ENCODE data around the gene RAD51B.

Gene RAD51B

DNA sequence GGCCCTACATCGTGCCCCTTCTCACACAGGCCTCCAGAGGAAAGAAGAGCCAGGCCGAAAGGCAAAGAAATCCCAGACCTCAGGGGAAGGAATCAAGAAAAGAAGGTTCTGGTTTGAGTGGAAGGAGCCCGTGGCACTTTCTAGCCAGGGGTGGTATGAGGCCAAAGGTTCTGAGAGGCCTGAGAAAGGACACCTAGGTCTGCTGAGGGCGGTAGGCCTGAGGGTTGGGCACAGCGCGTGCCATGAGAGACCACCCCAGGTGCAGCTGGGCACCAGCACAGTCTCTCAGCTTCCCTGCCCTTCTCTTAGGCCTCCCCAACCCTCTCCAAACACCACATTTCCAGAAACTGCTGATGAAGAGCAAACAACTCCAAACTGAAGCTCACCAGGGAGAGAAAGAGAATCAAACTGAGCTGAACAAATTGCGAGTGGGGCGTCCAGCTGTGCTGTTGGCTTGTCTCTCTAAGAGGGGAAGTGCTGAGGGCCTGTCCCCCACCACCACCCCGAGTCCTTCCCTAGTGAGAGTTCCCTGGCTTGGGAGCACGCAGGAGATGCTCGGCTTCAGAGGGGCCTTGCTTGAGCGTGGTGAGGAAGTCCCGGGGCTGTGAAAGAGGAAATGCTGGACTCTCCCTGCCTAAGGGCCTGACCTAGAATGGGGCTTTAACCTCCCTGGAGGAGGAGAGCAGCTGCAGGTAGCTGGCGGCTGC is 788.4 kb downstream of the RAD51B start:
- peak overlapping the region; percentile 79 to 99 (median 95) for H3K27ac ChIP-seq
- H3K4me3 ChIP-seq = peak overlapping the region in 6 of 10 experiments; percentile 5 to 43 (median 20); a peak in 5 of 20 replicates
- peak overlapping the region; percentile 80 to 95 (median 88) for H3K4me2 ChIP-seq
- H3K4me1 ChIP-seq = peaks cover 64 to 89% (median 84%) of the 10 kb centered on the region in 10 experiments
- peak overlapping the region; percentile 66 to 88 (median 83) for H3K9ac ChIP-seq
- H3K9me3 ChIP-seq (replicated peaks in 1 of 11) = peaks cover 25 to 45% (median 31%) of the 10 kb centered on the region in 11 experiments
- no peaks in the 10 kb centered on the region for H4K20me1 ChIP-seq
- 0 out of 22 replicates have a peak, but pooled peaks cover 0 to 4% (median 0%) of the 10 kb centered on the region in 11 experiments for H3K27me3 ChIP-seq
- no peak for TF ChIP-seq Cebpa-rat (IDR thresholded peaks at IDR 0.05)
- peaks cover 0 to 21% (median 11%) of the 10 kb centered on the region in 11 experiments; a peak in 9 of 22 replicates for H3K36me3 ChIP-seq

DNA sequence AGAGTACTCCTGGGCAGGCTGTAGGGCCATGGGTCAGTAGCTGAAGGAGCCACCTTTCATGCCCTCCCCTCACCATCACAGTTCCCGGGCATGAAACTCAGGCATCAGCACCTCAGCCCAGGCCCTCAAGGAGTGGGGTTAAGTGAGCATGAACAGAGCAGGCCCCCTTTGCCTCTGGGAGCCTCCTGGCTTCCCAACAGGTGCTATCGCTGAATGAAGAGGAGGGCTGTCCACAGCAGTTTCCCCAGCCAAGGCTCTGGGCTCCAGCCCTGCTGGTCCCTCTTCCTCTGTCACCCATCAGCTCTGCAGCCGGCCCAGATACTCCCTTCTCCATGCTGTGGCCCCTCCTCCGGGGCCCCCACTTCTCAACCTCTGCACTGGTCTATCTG is 789.0 kb downstream of the RAD51B start:
- peaks cover 0 to 21% (median 11%) of the 10 kb centered on the region in 11 experiments; a peak in 9 of 22 replicates for H3K36me3 ChIP-seq
- H3K4me2 ChIP-seq = peak overlapping the region; percentile 80 to 95 (median 88)
- peaks cover 30 to 48% (median 35%) of the 10 kb centered on the region in 11 experiments for H3K9me3 ChIP-seq (replicated peaks in 1 of 11)
- H3K4me3 ChIP-seq = 0 out of 20 replicates have a peak overlapping the region, but pooled peaks of 1 of the 10 experiments have one; percentile 1
- peak overlapping the region; percentile 79 to 99 (median 95) for H3K27ac ChIP-seq
- H3K27me3 ChIP-seq = 0 out of 22 replicates have a peak, but pooled peaks cover 0 to 4% (median 0%) of the 10 kb centered on the region in 11 experiments
- peak overlapping the region; percentile 66 to 88 (median 83); a peak in 21 of 22 replicates for H3K9ac ChIP-seq
- no peak for TF ChIP-seq Cebpa-rat (IDR thresholded peaks at IDR 0.05)
- no peaks in the 10 kb centered on the region for H4K20me1 ChIP-seq
- peaks cover 65 to 84% (median 79%) of the 10 kb centered on the region in 10 experiments for H3K4me1 ChIP-seq

GRCh38 chr14:68609012-68609411 is 789.4 kb downstream of the RAD51B start:
- Histone ChIP-seq H3K4me3 (0 out of 20 replicates have a peak overlapping the region, but pooled peaks of 1 of the 10 experiments have one; percentile 1), H3K27me3 (0 out of 22 replicates have a peak, but pooled peaks cover 0 to 4% (median 0%) of the 10 kb centered on the region in 11 experiments), H4K20me1 (no peaks in the 10 kb centered on the region), H3K9ac (peak overlapping the region; percentile 66 to 88 (median 83); a peak in 17 of 22 replicates), H3K27ac (peak overlapping the region; percentile 79 to 99 (median 95); a peak in 19 of 22 replicates), H3K36me3 (peaks cover 0 to 26% (median 11%) of the 10 kb centered on the region in 11 experiments; a peak in 10 of 22 replicates), H3K4me2 (peak overlapping the region; percentile 80 to 95 (median 88)), H3K9me3 (replicated peaks in 1 of 11) (peaks cover 31 to 48% (median 35%) of the 10 kb centered on the region in 11 experiments), H3K4me1 (peaks cover 64 to 80% (median 75%) of the 10 kb centered on the region in 10 experiments)
- TF ChIP-seq Cebpa-rat (IDR thresholded peaks at IDR 0.05) = no peak

DNA sequence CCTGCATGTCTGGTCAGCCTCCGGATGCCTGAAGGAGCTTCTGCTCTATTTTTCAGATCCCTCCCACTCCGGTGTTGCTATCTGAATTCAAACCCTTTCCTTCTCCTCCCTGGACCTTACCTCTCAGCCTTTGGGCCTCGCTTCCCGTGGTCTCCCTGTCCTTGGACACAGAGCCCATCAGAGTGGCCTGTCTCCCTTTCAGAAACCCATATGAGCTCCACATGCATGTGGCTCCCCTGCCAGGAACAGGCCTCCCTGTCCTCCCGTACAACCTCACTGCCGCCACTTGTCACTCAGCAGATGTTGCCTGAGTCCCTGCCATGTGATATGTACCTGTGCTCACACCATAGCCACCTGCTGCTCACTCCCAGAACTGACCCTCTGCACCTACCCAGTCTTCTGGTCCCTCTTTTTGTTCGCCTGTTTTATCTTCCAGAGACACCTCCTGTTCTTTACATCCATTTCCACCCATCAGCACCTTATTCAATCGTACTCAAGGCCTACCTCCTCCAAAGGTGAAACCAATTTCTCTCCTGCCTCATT is 790.7 kb downstream of the RAD51B start:
- no peak for TF ChIP-seq Cebpa-rat (IDR thresholded peaks at IDR 0.05)
- Histone ChIP-seq H3K36me3 (peaks cover 0 to 19% (median 5%) of the 10 kb centered on the region in 11 experiments; a peak in 8 of 22 replicates), H3K4me2 (peak overlapping the region in 4 of 11 experiments; percentile 84 to 95 (median 87); a peak in 7 of 22 replicates), H3K27ac (peak overlapping the region in 5 of 11 experiments; percentile 1 to 37 (median 24); a peak in 6 of 22 replicates), H3K9ac (peak overlapping the region in 2 of 11 experiments; percentile 8 to 11; a peak in 1 of 22 replicates), H4K20me1 (no peaks in the 10 kb centered on the region), H3K4me3 (no peak overlapping the region), H3K4me1 (peaks cover 63 to 78% (median 70%) of the 10 kb centered on the region in 10 experiments), H3K9me3 (replicated peaks in 1 of 11) (peaks cover 31 to 48% (median 35%) of the 10 kb centered on the region in 11 experiments), H3K27me3 (no peaks in the 10 kb centered on the region)

GRCh38 chr14:68611599-68611998 is 792.0 kb downstream of the RAD51B start:
- Histone ChIP-seq H3K4me2 (peak overlapping the region; percentile 5 to 95 (median 27); a peak in 18 of 22 replicates), H3K36me3 (peaks cover 0 to 11% (median 5%) of the 10 kb centered on the region in 11 experiments; a peak in 5 of 22 replicates), H4K20me1 (no peaks in the 10 kb centered on the region)

DNA sequence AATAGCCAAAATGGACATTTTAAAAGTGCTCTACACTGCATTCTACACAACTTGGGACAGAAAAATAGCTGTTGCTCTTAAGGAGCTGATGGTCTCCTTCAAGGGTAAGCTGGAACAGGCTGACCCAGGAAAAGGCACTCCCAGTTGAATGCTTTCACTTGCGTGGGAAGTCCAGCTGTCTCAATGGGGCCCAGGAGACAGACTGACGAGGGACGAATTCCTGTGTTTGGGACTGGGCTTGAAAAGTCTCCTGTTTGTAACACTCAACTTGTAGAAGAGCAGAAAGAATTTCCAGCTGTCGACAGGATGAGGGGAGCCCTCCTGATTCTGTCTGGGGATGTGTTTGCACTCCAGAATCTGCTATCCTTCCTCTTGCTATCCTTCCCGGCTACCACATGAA is 792.5 kb downstream of the RAD51B start:
- Histone ChIP-seq H3K27ac (peak overlapping the region in 5 of 11 experiments; percentile 3 to 28 (median 12); a peak in 3 of 22 replicates), H3K9me3 (replicated peaks in 1 of 11) (peaks cover 43 to 52% (median 44%) of the 10 kb centered on the region in 11 experiments), H4K20me1 (no peaks in the 10 kb centered on the region), H3K4me2 (peak overlapping the region; percentile 11 to 95 (median 33); a peak in 18 of 22 replicates), H3K27me3 (no peaks in the 10 kb centered on the region), H3K4me1 (peaks cover 46 to 61% (median 53%) of the 10 kb centered on the region in 10 experiments), H3K9ac (no peak overlapping the region), H3K4me3 (no peak overlapping the region), H3K36me3 (peaks cover 0 to 13% (median 5%) of the 10 kb centered on the region in 11 experiments; a peak in 7 of 22 replicates)
- no peak for TF ChIP-seq Cebpa-rat (IDR thresholded peaks at IDR 0.05)

More at GRCh38 chr14:68611599-68611998, 792.0 kb downstream of the RAD51B start:
- no peak for TF ChIP-seq Cebpa-rat (IDR thresholded peaks at IDR 0.05)
- Histone ChIP-seq H3K27ac (0 out of 22 replicates have a peak overlapping the region, but pooled peaks of 1 of the 11 experiments have one; percentile 3), H3K9me3 (replicated peaks in 1 of 11) (peaks cover 38 to 48% (median 39%) of the 10 kb centered on the region in 11 experiments), H3K4me3 (no peak overlapping the region), H3K9ac (no peak overlapping the region), H3K27me3 (no peaks in the 10 kb centered on the region), H3K4me1 (peaks cover 50 to 65% (median 57%) of the 10 kb centered on the region in 10 experiments)

DNA sequence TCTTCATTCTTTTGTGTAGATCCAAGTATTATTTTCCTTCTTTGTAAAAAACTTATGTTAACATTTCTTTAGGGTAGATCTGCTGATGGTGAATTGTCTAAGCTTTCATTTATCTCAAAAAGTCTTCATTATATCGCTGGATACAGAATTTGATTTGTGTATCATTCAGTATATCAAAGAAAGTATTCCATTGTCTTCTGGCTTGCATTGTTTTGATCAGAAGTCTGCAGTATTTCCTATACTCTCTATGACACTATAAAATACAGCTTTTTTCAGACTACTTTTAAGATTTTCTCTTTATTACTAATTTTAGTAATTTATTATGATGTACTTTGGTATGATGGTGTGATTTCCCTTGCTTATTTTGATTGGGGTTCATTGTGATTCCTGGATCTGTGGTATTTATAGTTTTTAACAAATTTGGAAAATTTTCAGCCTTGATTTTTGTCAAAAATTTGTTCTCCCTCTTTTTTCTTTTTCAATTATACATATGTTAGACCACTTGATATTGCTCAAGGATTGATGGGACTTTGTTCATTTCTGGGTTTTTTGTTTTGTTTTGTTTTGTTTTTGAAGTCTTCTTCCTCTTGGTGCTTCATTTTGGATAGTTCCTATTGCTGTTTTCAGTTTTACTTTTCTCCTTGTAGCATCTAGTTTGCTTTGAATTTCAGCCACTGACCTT is 796.8 kb downstream of the RAD51B start:
- Histone ChIP-seq H3K9me3 (replicated peaks in 1 of 11) (peaks cover 78 to 95% (median 86%) of the 10 kb centered on the region in 11 experiments), H3K27me3 (no peaks in the 10 kb centered on the region), H3K4me1 (peaks cover 12 to 21% (median 17%) of the 10 kb centered on the region in 10 experiments), H3K4me3 (no peak overlapping the region), H3K9ac (no peak overlapping the region), H3K4me2 (no peak overlapping the region), H3K36me3 (peaks cover 0 to 24% (median 10%) of the 10 kb centered on the region in 11 experiments; a peak in 9 of 22 replicates), H4K20me1 (no peaks in the 10 kb centered on the region), H3K27ac (no peak overlapping the region)
- TF ChIP-seq Cebpa-rat (IDR thresholded peaks at IDR 0.05) = no peak
